Kidney epithelial cell (primary cell): ENCODE measurements around the gene NSA2. TPM values are rescaled to one million over a fixed set of nuclear protein-coding genes. Genes with fewer than 3 reads are reported as not detected.

ENCODE experiments used
- DNase-seq: peaks from one replicate; pipeline ENCODE4 v3.0.0-alpha.2; 2010; ENCODE audit warnings: low read depth
- H3K27me3 ChIP-seq: 2 replicates; pipeline ENCODE4 v1.6.0; 2011; ENCODE audit warnings: low read length; ENCODE audit not compliant: control insufficient read depth, insufficient read depth
- H3K36me3 ChIP-seq: 2 replicates; pipeline ENCODE4 v1.5.1; 2011; ENCODE audit warnings: low read length; ENCODE audit not compliant: control insufficient read depth, insufficient read depth
- H3K4me3 ChIP-seq: 2 replicates; pipeline ENCODE4 v1.5.1; 2011; ENCODE audit warnings: low read depth, mild to moderate bottlenecking, control low read depth, low read length
- CTCF ChIP-seq: IDR thresholded peaks from 2 replicates; pipeline ENCODE4 v1.5.1; 2011; ENCODE audit warnings: mild to moderate bottlenecking, moderate library complexity, low read length, control low read depth, inconsistent platforms; ENCODE audit not compliant: insufficient read depth, poor library complexity, severe bottlenecking
- total RNA-seq: library from RNA; depleted of rRNA; stranded (reverse); fragments of >200 nt; gene quantifications from 2 replicates; pipeline ENCODE4 v1.2.3, GENCODE V29; 2015

NSA2 gene
- total RNA-seq, 1 donor from 2014 or later: 145 TPM

GRCh38 chr5:74798977-74799911, 32.2 kb downstream of the NSA2 start:
- no peak for TF ChIP-seq CTCF
- no peak overlapping the region for H3K4me3 ChIP-seq
- H3K36me3 ChIP-seq: no peaks in the 10 kb centered on the region
- DNase-seq: peak; percentile 52
- H3K27me3 ChIP-seq: no peaks in the 10 kb centered on the region

- Histone ChIP-seq H3K27me3 (no peaks in the 10 kb centered on the region), H3K36me3 (no peaks in the 10 kb centered on the region), H3K4me3 (no peak overlapping the region)
- no peak for DNase-seq
- no peak for TF ChIP-seq CTCF
Observed at GRCh38 chr5:74801197-74801596, 34.1 kb downstream of the NSA2 start.

- DNase-seq: no peak
Observed at GRCh38 chr5:74801941-74802340, 34.9 kb downstream of the NSA2 start.

GRCh38 chr5:74810915-74811314, 43.9 kb downstream of the NSA2 start:
- DNase-seq: no peak
- Histone ChIP-seq H3K36me3 (no peaks in the 10 kb centered on the region), H3K27me3 (no peaks in the 10 kb centered on the region), H3K4me3 (no peak overlapping the region)
- TF ChIP-seq CTCF: no peak

More at GRCh38 chr5:74801941-74802340, 34.9 kb downstream of the NSA2 start:
- H3K36me3 ChIP-seq: no peaks in the 10 kb centered on the region
- no peak overlapping the region for H3K4me3 ChIP-seq
- no peak for TF ChIP-seq CTCF
- no peaks in the 10 kb centered on the region for H3K27me3 ChIP-seq

- Histone ChIP-seq H3K4me3 (no peak overlapping the region), H3K36me3 (no peaks in the 10 kb centered on the region), H3K27me3 (no peaks in the 10 kb centered on the region)
- DNase-seq: no peak
- TF ChIP-seq CTCF: no peak
Observed at GRCh38 chr5:74816875-74817274, 49.8 kb downstream of the NSA2 start.
